HG03442 (cell line): ENCODE measurements around the gene CHERP.
"Not testable (repeated sequence)": the region's sequence is repeated elsewhere in the genome, so short reads cannot be mapped to it uniquely, and the experiment has no call there.

Experiments
- ATAC-seq: cut with Tn5 transposase; IDR thresholded peaks from one replicate; pipeline ENCODE4 v1.9.1; 2021; ENCODE audit warnings: mild to moderate bottlenecking, moderate library complexity; ENCODE audit not compliant: unreplicated experiment

The CHERP gene

GRCh38 chr19:16521715-16522289 is 20.4 kb downstream of the CHERP start:
- ATAC-seq: no peak

- ATAC-seq: no peak
Measured at GRCh38 chr19:16520986-16521624, 21.1 kb downstream of the CHERP start.

GRCh38 chr19:16520074-16520973 is 21.9 kb downstream of the CHERP start:
- ATAC-seq: no peak

GRCh38 chr19:16519230-16519687 is 23.0 kb downstream of the CHERP start:
- no peak for ATAC-seq

GRCh38 chr19:16518483-16519229 is 23.6 kb downstream of the CHERP start:
- ATAC-seq: no peak

- ATAC-seq: no peak
Measured at GRCh38 chr19:16518061-16518460, 24.2 kb downstream of the CHERP start.

GRCh38 chr19:16516923-16517610 is 25.2 kb downstream of the CHERP start:
- no peak for ATAC-seq

GRCh38 chr19:16516381-16516780 is 25.9 kb downstream of the CHERP start:
- no peak for ATAC-seq

GRCh38 chr19:16514383-16515019 is 27.7 kb downstream of the CHERP start:
- no peak for ATAC-seq

GRCh38 chr19:16512611-16513010 is 29.6 kb downstream of the CHERP start:
- not testable (repeated sequence) for ATAC-seq

- ATAC-seq: no peak
Measured at GRCh38 chr19:16509141-16510061, 32.8 kb downstream of the CHERP start.

- no peak for ATAC-seq
Measured at GRCh38 chr19:16508546-16508945, 33.7 kb downstream of the CHERP start.

GRCh38 chr19:16506961-16507360 is 35.3 kb downstream of the CHERP start:
- no peak for ATAC-seq

GRCh38 chr19:16506161-16506560 is 36.1 kb downstream of the CHERP start:
- ATAC-seq: not testable (repeated sequence)

GRCh38 chr19:16504271-16504670 is 38.0 kb downstream of the CHERP start:
- no peak for ATAC-seq

GRCh38 chr19:16497837-16498236 is 44.4 kb downstream of the CHERP start:
- no peak for ATAC-seq

GRCh38 chr19:16497042-16497441 is 45.2 kb downstream of the CHERP start:
- ATAC-seq: no peak

GRCh38 chr19:16496613-16496983 is 45.6 kb downstream of the CHERP start:
- ATAC-seq: no peak
